ENCODE measurements around the gene RPL35.

- TF ChIP-seq, protein P1, sequence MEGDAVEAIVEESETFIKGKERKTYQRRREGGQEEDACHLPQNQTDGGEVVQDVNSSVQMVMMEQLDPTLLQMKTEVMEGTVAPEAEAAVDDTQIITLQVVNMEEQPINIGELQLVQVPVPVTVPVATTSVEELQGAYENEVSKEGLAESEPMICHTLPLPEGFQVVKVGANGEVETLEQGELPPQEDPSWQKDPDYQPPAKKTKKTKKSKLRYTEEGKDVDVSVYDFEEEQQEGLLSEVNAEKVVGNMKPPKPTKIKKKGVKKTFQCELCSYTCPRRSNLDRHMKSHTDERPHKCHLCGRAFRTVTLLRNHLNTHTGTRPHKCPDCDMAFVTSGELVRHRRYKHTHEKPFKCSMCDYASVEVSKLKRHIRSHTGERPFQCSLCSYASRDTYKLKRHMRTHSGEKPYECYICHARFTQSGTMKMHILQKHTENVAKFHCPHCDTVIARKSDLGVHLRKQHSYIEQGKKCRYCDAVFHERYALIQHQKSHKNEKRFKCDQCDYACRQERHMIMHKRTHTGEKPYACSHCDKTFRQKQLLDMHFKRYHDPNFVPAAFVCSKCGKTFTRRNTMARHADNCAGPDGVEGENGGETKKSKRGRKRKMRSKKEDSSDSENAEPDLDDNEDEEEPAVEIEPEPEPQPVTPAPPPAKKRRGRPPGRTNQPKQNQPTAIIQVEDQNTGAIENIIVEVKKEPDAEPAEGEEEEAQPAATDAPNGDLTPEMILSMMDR (IDR thresholded peaks at IDR 0.05; ENCODE audit: control extremely low read depth in 1 of 3, insufficient read depth in 1 of 3, low read depth in 1 of 3, low read length in 3 of 3) = no peak
- TF ChIP-seq CBX5 (IDR thresholded peaks at IDR 0.05; ENCODE audit: low read depth, low read length) = no peak
- no peak for TF ChIP-seq RFX5 (IDR thresholded peaks at IDR 0.05; ENCODE audit: borderline replicate concordance, low read depth, low read length)
- no peak for TF ChIP-seq ZNF274 (IDR thresholded peaks at IDR 0.05; ENCODE audit: borderline replicate concordance, extremely low read depth, low read length)
- TF ChIP-seq EP300 (IDR thresholded peaks at IDR 0.05; ENCODE audit: borderline replicate concordance in 1 of 2, low read depth in 2 of 2, low read length in 2 of 2) = no peak
- no peak for TF ChIP-seq BRCA1 (IDR thresholded peaks at IDR 0.05; ENCODE audit: low read depth, low read length)
- no peak for TF ChIP-seq YY1 (IDR thresholded peaks at IDR 0.05; ENCODE audit: low read depth, low read length)
- TF ChIP-seq EZH2 (IDR thresholded peaks at IDR 0.05; ENCODE audit: low read depth, low read length, severe bottlenecking) = no peak
- no peak for TF ChIP-seq POLR2A (IDR thresholded peaks at IDR 0.05; ENCODE audit: control extremely low read depth in 1 of 2, low read depth in 2 of 2, low read length in 2 of 2)
- TF ChIP-seq TAF7 (optimal IDR thresholded peaks at IDR 0.05; ENCODE audit: borderline replicate concordance, low read depth, low read length) = no peak
- TF ChIP-seq TEAD4 (IDR thresholded peaks at IDR 0.05; ENCODE audit: low read depth, low read length) = no peak
- TF ChIP-seq CHD2 (IDR thresholded peaks at IDR 0.05; ENCODE audit: low read length) = no peak
Measured at GRCh38 chr9:124887832-124888231, 26.1 kb upstream of the RPL35 start.
